GM21390 (cell line): ENCODE data around the gene ROBO2.

Experiments used
- ATAC-seq: cut with Tn5 transposase; IDR thresholded peaks from one replicate; pipeline ENCODE4 v1.9.1; 2021; ENCODE audit not compliant: unreplicated experiment

Gene ROBO2

DNA sequence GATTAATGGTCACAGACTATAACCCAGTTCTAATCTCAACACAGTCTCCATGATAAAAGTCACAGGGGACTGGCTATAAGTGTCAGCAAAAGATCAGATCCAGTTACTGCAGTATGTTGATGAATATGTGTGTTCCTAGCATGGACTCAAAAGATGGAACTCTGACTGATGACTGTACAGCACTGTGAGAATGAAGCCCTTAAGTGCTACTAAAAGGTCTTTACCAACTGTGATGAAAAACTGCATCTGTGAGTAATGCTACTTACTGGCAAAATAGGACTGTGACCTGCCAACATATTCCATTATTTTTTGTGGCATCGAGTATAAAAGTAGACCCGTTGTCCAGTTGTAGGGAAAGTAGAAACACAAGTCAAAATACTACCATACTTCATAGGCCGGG, 284.2 kb downstream of the ROBO2 start:
- no peak for ATAC-seq

DNA sequence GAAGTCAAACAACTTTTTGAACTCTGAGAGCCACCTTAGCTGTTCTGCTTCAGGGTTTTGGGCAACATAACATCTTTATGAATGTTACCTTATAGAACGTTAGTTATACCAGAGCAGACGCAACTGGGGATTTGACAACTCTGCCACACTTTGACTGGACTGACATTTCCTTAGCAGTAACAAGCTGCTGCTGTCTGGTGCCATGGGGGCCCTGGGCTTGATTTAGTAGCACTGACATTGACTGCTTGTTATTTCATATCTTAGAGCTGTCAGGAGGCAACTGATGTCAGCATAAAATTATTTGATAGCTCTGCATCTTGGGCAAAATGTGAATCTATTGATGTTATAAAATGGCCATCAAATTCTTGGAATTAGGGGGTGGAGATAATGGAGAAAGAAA, 285.4 kb downstream of the ROBO2 start:
- ATAC-seq, result no peak

DNA sequence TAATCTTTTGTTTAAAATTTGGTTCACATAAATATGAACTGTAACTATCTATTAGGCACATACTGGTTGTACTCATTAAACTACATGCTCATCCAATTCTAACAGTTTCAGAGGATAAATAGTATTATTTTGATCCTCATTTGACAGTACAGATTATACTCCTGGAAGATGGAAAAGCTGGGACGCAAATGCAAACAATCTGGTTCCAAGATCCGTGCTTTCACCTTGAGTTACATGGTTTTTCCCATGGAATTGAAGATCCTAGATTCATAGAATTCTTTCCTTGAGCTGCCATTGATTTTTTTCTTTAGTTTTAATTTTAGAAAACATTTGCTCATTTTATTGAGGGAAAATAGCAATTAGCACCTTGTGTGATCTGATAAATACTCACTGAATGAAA, 285.8 kb downstream of the ROBO2 start:
- no peak for ATAC-seq

GRCh38 chr3:77326586-77326985, 286.7 kb downstream of the ROBO2 start:
- no peak for ATAC-seq

- no peak for ATAC-seq
Observed at GRCh38 chr3:77328690-77329089, 288.8 kb downstream of the ROBO2 start.

- ATAC-seq, result no peak
Observed at GRCh38 chr3:77329116-77329515, 289.2 kb downstream of the ROBO2 start.

- ATAC-seq, result no peak
Observed at GRCh38 chr3:77338195-77338594, 298.3 kb downstream of the ROBO2 start.

DNA sequence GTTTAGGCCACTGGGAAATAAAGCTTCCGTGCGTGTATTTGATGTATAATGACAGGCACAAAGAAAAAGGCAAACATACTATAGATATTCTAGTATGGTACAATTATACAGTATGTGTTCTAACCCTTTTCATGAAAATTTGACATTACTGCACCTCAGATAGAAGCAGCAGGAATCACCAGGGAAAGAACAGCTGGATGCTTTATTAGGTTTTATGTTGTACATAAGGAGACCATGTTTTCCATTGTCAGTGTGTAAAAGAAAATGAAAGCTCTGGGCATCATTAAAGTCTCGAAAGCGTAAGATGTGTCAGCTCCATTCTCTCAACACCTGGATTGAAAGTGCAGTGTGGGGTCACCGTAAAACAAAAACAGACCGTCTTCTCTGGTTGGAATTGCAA, 302.1 kb downstream of the ROBO2 start:
- ATAC-seq, result no peak

DNA sequence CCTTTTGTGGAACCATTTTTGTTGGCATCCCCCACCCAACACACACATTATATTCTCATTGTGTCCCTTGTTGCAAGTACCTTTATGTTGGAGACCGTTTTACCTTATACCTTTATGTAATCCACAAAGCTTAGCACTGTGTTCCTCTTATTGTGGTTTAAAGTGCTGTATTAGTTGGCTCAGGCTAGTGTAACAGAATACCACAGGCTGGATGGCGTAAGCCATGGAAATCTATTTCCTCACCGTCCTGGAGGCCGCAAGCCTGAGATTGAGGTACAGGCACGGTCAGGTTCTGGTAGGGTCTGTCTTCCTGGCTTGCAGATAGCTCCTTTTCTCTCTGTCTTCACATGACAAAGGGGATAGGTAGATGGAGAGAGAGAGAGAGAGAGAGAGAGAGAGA, 302.8 kb downstream of the ROBO2 start:
- no peak for ATAC-seq

DNA sequence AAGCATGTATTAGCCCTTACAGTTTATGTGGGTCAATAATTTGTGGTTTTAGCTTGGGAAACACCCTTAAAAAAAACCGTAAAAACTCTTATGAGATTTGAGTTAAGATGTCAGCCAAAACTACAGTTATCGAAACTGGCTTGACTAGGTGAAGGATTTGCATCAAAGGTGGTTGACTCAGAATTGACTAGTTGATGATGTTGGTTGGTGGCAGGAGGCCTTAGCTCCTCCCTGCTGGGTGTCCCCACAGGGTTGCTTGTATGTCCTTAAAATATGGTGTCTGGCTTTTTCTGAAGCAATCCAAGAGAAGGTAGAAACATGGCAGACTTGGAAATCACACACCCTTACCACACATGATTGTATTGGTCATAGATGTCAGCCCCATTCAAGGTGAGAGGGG, 305.1 kb downstream of the ROBO2 start:
- ATAC-seq, result no peak

DNA sequence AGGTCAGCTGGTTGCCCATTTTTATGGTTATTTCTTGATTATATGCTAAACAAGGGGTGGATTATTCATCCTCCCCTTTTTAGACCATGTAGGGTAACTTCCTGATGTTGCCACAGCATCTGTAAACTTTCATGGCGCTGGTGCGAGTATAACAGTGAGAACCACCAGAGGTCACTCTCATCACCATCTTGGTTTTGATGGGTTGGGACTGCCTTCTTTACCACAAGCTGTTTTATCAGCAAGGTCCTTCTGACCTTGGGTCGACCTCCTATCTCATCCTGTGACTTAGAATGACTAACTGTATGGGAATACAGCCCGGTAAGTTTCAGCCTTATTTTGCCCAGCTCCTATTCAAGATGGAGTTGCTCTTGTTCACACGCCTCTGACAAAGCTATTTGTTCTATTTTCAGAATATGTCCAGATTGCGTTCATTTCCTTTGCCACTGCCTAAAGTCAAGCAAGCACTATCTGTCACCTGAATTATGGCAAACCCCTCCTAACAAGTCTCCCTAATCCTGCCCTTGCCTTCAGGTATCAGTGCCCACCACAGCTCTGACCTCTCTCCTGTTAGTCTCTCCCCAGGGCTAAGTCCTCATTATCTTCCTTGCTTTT, 308.5 kb downstream of the ROBO2 start:
- no peak for ATAC-seq

GRCh38 chr3:77354958-77355357, 315.1 kb downstream of the ROBO2 start:
- ATAC-seq, result no peak

DNA sequence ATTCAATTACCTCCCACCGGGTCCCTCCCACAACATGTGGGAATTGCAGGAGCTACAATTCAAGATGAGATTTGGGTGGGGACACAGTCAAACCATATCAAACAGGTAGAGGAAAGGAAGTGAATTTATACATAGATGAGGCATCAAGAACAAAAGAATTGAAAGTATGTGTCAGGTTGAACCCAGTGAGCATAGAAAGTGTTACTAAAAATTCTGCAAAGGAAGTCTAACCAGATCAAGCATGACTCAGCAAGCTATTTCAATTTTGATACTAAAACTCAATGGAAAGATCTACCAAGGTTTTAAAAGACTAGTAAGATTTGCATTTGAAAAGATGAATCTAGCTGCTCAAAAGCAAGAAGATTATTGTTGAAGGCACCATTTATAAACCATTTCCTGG, 323.0 kb downstream of the ROBO2 start:
- ATAC-seq, result no peak

DNA sequence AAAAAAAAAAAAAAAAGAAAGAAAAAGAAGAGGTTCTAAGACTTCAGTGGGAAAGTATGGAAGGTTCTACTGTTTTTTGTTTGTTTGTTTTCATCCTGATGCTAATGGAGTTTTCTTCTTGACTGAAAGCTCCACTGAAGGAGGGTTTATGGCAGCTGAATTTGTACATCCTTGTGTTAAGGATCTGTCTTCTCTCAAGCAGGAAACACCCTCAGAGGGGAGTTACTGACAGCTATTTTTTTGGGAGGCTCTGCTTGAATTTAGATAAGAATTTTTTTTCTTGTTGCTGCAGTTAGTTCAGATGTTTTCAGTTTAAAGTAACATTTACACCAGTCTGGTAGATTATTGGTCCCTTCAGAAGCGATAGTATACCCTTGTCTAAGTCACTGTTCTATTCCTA, 325.3 kb downstream of the ROBO2 start:
- no peak for ATAC-seq

DNA sequence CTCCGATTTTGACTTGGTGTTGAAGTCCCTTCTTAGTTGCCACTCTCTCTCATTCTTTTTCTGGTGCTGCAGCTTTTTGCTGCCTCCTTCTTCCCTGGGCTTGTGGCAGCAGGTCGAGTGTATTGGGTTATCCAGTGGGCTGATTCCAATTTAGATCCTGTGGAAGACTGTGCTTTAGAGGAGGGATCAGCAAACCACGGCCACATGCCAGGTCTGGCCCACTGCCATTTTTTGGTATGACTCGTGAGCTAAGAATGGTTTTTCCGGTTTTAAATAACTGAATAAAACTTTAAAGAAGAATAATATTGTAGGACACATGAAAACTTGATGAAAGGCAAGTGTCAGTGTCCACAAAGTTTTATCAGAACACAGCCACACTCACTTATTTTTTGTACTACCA, 330.5 kb downstream of the ROBO2 start:
- ATAC-seq, result no peak

DNA sequence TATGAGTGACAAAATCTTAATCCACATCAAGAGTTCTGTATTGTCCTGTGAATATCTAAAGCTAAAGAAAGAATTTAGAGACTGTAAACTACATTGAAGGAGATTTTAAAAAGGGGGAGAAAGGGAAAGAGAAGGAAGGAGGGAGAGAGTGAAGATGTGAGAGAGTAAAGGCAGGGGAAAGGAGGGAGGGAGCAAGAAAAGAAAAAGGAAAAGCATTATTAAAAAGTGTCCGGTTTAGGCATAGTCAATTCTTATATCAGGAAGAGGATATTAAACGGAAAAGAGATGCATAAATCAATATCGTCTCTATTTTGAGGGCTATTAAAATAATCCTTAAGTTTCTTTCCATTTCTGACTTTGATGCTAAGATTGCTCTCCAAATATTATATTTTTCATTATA, 332.1 kb downstream of the ROBO2 start:
- no peak for ATAC-seq

DNA sequence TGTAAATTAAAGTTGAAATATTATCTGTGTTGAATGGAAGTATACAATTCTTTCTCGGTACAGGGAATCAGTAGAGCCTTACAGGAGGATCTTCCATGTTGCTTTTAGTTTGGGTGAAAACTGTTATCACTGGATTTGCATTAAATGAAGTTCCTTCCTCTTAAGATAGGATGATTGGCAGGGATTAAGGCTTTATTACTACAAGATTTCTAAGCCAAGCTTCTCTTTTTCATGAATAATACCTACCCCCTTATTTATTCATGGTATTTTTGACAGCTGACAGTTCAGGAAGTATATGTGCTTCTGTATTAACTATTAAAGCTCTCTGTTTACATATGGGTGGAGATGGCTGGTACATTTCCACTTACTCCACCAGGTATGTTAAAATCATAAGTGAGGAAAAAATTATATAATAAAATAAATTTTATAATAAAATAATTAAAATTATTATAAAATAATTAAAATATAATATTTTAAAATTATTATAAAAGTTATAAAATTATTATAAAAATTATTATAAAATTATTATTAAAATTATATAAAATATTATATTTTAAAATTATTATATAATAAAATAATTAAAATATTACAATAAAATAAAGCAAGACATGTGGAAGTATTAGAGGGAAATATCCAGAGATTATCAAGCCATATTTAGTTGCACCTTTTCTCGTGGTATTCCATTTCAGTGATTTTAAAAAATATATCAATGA, 332.9 kb downstream of the ROBO2 start:
- ATAC-seq, result no peak

GRCh38 chr3:77373619-77374018, 333.7 kb downstream of the ROBO2 start:
- no peak for ATAC-seq

DNA sequence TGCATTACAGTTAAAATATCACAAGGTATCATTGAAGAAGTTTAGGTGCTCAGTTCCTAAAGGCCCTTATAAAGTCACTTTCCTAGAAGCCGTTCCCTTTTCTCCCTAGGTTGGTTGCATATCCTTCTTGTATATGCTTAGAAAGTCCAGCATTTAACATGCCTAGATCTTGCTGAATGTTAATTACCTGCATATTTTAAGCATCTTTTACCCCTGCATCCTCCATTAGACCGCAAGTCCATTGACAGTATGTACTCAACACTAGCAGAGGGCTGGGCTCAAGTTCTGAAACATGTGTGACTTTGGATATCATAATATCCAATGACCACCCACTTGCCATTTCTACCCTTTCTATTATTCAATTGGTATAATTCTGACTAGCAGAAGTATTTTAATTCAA, 336.6 kb downstream of the ROBO2 start:
- no peak for ATAC-seq

- ATAC-seq, result no peak
Observed at GRCh38 chr3:77377717-77378116, 337.8 kb downstream of the ROBO2 start.

- ATAC-seq, result no peak
Observed at GRCh38 chr3:77380136-77380535, 340.2 kb downstream of the ROBO2 start.

GRCh38 chr3:77381431-77381830, 341.5 kb downstream of the ROBO2 start:
- ATAC-seq, result no peak

- ATAC-seq, result no peak
Observed at GRCh38 chr3:77392181-77392580, 352.3 kb downstream of the ROBO2 start.
